GM23338 (cell line): Measurements from ENCODE around the gene TIPIN. TPM values are rescaled to one million over a fixed set of nuclear protein-coding genes. Genes with fewer than 3 reads are reported as not detected.
A peak's percentile ranks its signal among the peaks of the same experiment; 100 is the strongest.

ENCODE experiments used
- ATAC-seq: fragments of 200-7000 bp; cut with Tn5 transposase; 3 replicates; pipeline ENCODE4 v1.9.1; 2020
- DNase-seq: peaks from one replicate; pipeline ENCODE4 v3.0.0-alpha.2; 2015; ENCODE audit warnings: low spot score
- H2AFZ ChIP-seq: fragments of 200-600 bp; sonication (generic); 2 replicates; pipeline ENCODE4 v1.8.0; 2016; ENCODE audit warnings: antibody characterized with exemption, mild to moderate bottlenecking, moderate library complexity
- H3F3A ChIP-seq: fragments of 200-600 bp; sonication (generic); replicated peaks from 2 replicates; pipeline ENCODE4 v1.8.0; 2017; ENCODE audit warnings: antibody characterized with exemption, mixed run types, low read depth
- H3K27ac ChIP-seq: fragments of 200-600 bp; sonication (generic); 2 replicates; pipeline ENCODE4 v1.6.1; 2016; ENCODE audit warnings: low read depth
- H3K27me3 ChIP-seq: fragments of 200-600 bp; sonication (generic); 2 replicates; pipeline ENCODE4 v1.8.0; 2016; ENCODE audit warnings: mild to moderate bottlenecking, mixed run types, moderate library complexity; ENCODE audit not compliant: insufficient read depth
- H3K36me3 ChIP-seq: fragments of 200-600 bp; sonication (generic); 2 replicates; pipeline ENCODE4 v1.8.0; 2016; ENCODE audit warnings: mild to moderate bottlenecking; ENCODE audit not compliant: insufficient read depth
- H3K4me1 ChIP-seq: fragments of 200-600 bp; sonication (generic); 2 replicates; pipeline ENCODE4 v1.8.0; 2016; ENCODE audit warnings: mild to moderate bottlenecking, moderate library complexity; ENCODE audit not compliant: insufficient read depth
- H3K4me2 ChIP-seq: fragments of 200-600 bp; sonication (generic); 2 replicates; pipeline ENCODE4 v1.7.1; 2017; ENCODE audit warnings: mixed run types
- H3K4me3 ChIP-seq: fragments of 200-600 bp; sonication (generic); 2 replicates; pipeline ENCODE4 v1.6.1; 2016; ENCODE audit warnings: mixed run types
- H3K79me2 ChIP-seq: fragments of 200-600 bp; sonication (generic); replicated peaks from 2 replicates; pipeline ENCODE4 v1.8.0; 2017; ENCODE audit warnings: mild to moderate bottlenecking; ENCODE audit not compliant: insufficient read depth
- H3K9me2 ChIP-seq: fragments of 200-600 bp; sonication (generic); 2 replicates; pipeline ENCODE4 v1.8.0; 2017; ENCODE audit not compliant: insufficient read depth
- H4K20me1 ChIP-seq: fragments of 200-600 bp; sonication (generic); replicated peaks from 2 replicates; pipeline ENCODE4 v1.8.0; 2017; ENCODE audit warnings: mild to moderate bottlenecking; ENCODE audit not compliant: insufficient read depth
- H3K27ac Mint-ChIP-seq: 2 replicates; pipeline ENCODE4 v1.8.0; 2020; ENCODE audit warnings: inconsistent platforms, mild to moderate bottlenecking, moderate library complexity, mixed read lengths
- H3K27me3 Mint-ChIP-seq: 3 replicates; pipeline ENCODE4 v1.8.0; 2022; ENCODE audit warnings: low read depth, mild to moderate bottlenecking, moderate library complexity, mixed read lengths, inconsistent platforms; ENCODE audit not compliant: insufficient read depth, poor library complexity
- H3K36me3 Mint-ChIP-seq: 3 replicates; pipeline ENCODE4 v1.8.0; 2021; ENCODE audit warnings: low read depth, mild to moderate bottlenecking, inconsistent platforms, moderate library complexity, mixed read lengths
- H3K4me1 Mint-ChIP-seq: 3 replicates; pipeline ENCODE4 v1.8.0; 2020; ENCODE audit warnings: mild to moderate bottlenecking, inconsistent platforms, mixed read lengths
- H3K4me3 Mint-ChIP-seq: 3 replicates; pipeline ENCODE4 v1.8.0; 2021; ENCODE audit warnings: moderate library complexity, mild to moderate bottlenecking, inconsistent platforms, mixed read lengths
- H3K9me3 Mint-ChIP-seq: 3 replicates; pipeline ENCODE4 v1.8.0; 2020; ENCODE audit warnings: moderate library complexity, mild to moderate bottlenecking, inconsistent platforms, mixed read lengths
- CREB1 ChIP-seq: fragments of 250-450 bp; sonication (Bioruptor Pico); IDR thresholded peaks from 2 replicates; pipeline ENCODE4 v1.5.0; 2020; ENCODE audit warnings: low read depth, mild to moderate bottlenecking, moderate library complexity
- EZH2 ChIP-seq: fragments of 200-600 bp; sonication (generic); IDR thresholded peaks from one replicate; pipeline ENCODE4 v1.8.0; 2017; ENCODE audit warnings: antibody characterized with exemption, mild to moderate bottlenecking, low read depth; ENCODE audit not compliant: unreplicated experiment
- EZH2phosphoT487 ChIP-seq: fragments of 200-600 bp; sonication (generic); IDR thresholded peaks from one replicate; pipeline ENCODE4 v1.8.1; 2018; ENCODE audit warnings: antibody characterized with exemption; ENCODE audit not compliant: unreplicated experiment
- NANOG ChIP-seq: IDR thresholded peaks from 2 replicates; pipeline ENCODE4 v1.6.1; 2016; ENCODE audit warnings: antibody characterized with exemption, borderline replicate concordance
- POLR2AphosphoS5 ChIP-seq: IDR thresholded peaks from 2 replicates; pipeline ENCODE4 v1.6.1; 2016; ENCODE audit warnings: antibody characterized with exemption, low read depth
- STAT1 ChIP-seq: IDR thresholded peaks from one replicate; pipeline ENCODE4 v1.6.1; 2016; ENCODE audit warnings: antibody characterized with exemption; ENCODE audit not compliant: unreplicated experiment
- polyA plus RNA-seq: library from polyadenylated mRNA; unstranded; fragments of >200 nt; fragmentation: Nextera tagmentation; extraction: Ambion mirVana; gene quantifications from 2 replicates; pipeline ENCODE4 v1.2.1, GENCODE V29; 2016
- total RNA-seq: library from RNA; depleted of rRNA; stranded (reverse); fragments of >200 nt; shearing (Covaris generic); gene quantifications from 2 replicates; pipeline ENCODE4 v1.2.3, GENCODE V29; 2014
- TF ChIP-seq, protein P1 (sequence below): IDR thresholded peaks from one replicate; pipeline ENCODE4 v1.6.1; 2018; ENCODE audit warnings: antibody characterized with exemption; ENCODE audit not compliant: unreplicated experiment
- TF ChIP-seq, protein P2 (sequence below): fragments of 250-450 bp; sonication (Bioruptor Pico); IDR thresholded peaks from 2 replicates; pipeline ENCODE4 v1.5.0; 2020; ENCODE audit warnings: mild to moderate bottlenecking, moderate library complexity

TIPIN gene
- total and polyA plus RNA-seq, 2 experiments from 2014 or later, result 25.3 to 39.1 TPM

DNA sequence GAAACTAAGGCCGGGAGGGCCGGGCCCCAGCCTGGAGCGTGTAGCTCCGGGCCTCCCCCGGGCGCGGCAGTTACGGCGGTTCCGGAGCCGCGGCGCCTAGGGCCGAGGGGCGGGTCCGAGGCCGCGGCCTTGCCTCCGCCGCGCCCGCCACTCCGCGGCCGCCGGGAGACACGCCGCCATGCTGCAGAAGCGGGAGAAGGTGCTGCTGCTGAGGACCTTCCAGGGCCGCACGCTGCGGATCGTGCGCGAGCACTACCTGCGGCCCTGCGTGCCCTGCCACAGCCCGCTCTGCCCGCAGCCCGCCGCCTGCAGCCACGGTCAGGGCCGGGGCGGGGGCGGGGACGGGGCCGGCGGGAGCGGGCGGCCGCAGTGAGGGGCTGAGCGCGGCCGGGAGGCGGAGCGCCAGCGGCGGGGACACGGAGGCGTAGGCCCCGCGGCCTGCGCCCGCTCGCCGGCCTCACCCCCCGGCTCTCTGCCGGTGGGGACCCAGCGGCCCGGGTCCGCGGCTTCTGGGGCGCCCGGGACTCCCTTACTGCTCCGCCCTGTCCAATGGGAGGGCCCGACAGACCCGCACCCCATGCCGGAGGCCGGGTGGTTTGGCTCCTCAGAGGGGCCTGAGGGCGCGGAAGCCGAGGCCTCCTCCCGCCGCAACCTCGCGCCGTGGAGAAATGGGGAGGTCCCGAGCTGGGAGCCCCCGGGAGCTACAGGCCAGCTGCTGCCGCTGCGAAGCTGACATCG is 62.9 kb downstream of the TIPIN start, which contains the start of gene DIS3L:
DIS3L (plus strand) TSS at position 150 of the 738 bp plus-strand sequence; CDS start at position 179, 29 bp downstream.
- Histone ChIP-seq H3K27ac (peak within 1 kb of the TSS; percentile 73), H4K20me1 (no peaks in the 10 kb centered on the region), H3K79me2 (peaks cover 9% of the 10 kb centered on the region; the same call in 1 of the 2 replicates), H3K4me2 (peak within 1 kb of the TSS; percentile 97), H2AFZ (peak within 1 kb of the TSS; percentile 97), H3K9me2 (no peaks in the 10 kb centered on the region), H3K4me3 (peak within 1 kb of the TSS; percentile 80), H3K27me3 (no peaks in the 10 kb centered on the region), H3K4me1 (peaks cover 30% of the 10 kb centered on the region), H3K36me3 (no peaks in the 10 kb centered on the region), H3F3A (no peaks in the 10 kb centered on the region; the same call in 1 of the 2 replicates)
- peak; percentile 48 for TF ChIP-seq POLR2AphosphoS5
- no peak for TF ChIP-seq EZH2phosphoT487
- H3K9me3 Mint-ChIP-seq, result no peaks in the 10 kb centered on the region
- H3K4me3 Mint-ChIP-seq, result peak within 1 kb of the TSS; percentile 83
- peak within 1 kb of the TSS; percentile 82; the same call in 1 of the 2 replicates for H3K27ac Mint-ChIP-seq
- peak; percentile 79 for ATAC-seq
- peaks cover 3% of the 10 kb centered on the region; the same call in 2 of the 3 replicates for H3K36me3 Mint-ChIP-seq
- peaks cover 2% of the 10 kb centered on the region for H3K27me3 Mint-ChIP-seq
- peaks cover 37% of the 10 kb centered on the region for H3K4me1 Mint-ChIP-seq
- DNase-seq, result peak; percentile 68

DNA sequence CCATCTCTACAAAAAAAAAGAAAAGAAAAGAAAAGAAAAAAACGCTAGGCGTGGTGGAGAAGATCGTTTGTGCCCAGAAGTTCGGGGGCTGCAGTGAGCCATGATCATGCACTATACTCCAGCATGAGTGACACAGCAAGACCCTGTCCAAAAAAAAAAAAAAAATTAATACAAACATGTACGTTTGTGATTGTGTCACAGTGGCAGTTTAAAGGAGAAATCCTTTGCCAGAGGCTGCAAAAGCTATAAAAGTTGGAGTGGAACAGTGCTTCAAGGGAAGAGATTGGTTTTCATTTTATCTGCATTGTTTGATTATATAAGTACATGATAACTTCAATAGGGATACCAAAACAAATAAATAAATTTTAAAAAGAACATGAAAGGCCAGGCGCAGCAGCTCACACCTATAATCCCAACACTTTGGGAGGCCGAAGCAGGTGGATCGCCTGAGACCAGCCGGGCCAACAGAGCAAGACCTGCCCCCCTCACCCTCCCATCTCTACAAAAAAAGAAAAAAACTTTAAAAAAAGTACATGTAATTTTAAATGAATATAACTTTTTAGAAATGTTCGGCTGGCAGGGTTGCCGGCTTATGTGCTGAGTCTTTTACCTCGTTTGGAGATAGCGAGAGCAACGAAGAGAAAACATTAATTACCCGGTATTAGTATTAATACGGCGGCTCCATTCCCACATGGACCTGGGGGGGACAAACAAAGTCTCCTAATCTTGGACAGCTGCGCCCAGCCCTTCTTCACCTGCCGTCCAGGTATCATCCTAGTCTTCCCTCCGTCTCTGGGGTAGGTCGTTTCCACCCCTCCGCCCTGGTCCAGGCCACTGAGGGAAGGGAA is 63.7 kb downstream of the TIPIN start:
- Histone ChIP-seq H3K27me3 (no peaks in the 10 kb centered on the region), H3K36me3 (no peaks in the 10 kb centered on the region), H2AFZ (peak overlapping the region; percentile 97), H3K9me2 (no peaks in the 10 kb centered on the region), H3K4me1 (peaks cover 29% of the 10 kb centered on the region), H3F3A (no peaks in the 10 kb centered on the region; the same call in 1 of the 2 replicates), H3K79me2 (peaks cover 9% of the 10 kb centered on the region; the same call in 1 of the 2 replicates), H4K20me1 (no peaks in the 10 kb centered on the region), H3K4me2 (peak overlapping the region; percentile 89), H3K4me3 (peak overlapping the region; percentile 80), H3K27ac (no peak overlapping the region)
- Mint-ChIP-seq H3K27me3 (peaks cover 2% of the 10 kb centered on the region), H3K27ac (no peak overlapping the region), H3K36me3 (peaks cover 3% of the 10 kb centered on the region; the same call in 2 of the 3 replicates), H3K9me3 (no peaks in the 10 kb centered on the region), H3K4me3 (peak overlapping the region; percentile 80), H3K4me1 (peaks cover 35% of the 10 kb centered on the region)
- no peak for DNase-seq
- ATAC-seq, result no peak
- TF ChIP-seq, protein P1, sequence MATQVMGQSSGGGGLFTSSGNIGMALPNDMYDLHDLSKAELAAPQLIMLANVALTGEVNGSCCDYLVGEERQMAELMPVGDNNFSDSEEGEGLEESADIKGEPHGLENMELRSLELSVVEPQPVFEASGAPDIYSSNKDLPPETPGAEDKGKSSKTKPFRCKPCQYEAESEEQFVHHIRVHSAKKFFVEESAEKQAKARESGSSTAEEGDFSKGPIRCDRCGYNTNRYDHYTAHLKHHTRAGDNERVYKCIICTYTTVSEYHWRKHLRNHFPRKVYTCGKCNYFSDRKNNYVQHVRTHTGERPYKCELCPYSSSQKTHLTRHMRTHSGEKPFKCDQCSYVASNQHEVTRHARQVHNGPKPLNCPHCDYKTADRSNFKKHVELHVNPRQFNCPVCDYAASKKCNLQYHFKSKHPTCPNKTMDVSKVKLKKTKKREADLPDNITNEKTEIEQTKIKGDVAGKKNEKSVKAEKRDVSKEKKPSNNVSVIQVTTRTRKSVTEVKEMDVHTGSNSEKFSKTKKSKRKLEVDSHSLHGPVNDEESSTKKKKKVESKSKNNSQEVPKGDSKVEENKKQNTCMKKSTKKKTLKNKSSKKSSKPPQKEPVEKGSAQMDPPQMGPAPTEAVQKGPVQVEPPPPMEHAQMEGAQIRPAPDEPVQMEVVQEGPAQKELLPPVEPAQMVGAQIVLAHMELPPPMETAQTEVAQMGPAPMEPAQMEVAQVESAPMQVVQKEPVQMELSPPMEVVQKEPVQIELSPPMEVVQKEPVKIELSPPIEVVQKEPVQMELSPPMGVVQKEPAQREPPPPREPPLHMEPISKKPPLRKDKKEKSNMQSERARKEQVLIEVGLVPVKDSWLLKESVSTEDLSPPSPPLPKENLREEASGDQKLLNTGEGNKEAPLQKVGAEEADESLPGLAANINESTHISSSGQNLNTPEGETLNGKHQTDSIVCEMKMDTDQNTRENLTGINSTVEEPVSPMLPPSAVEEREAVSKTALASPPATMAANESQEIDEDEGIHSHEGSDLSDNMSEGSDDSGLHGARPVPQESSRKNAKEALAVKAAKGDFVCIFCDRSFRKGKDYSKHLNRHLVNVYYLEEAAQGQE, result no peak
- TF ChIP-seq EZH2 (no peak), STAT1 (no peak), CREB1 (no peak), NANOG (no peak), EZH2phosphoT487 (no peak)
- TF ChIP-seq, protein P2, sequence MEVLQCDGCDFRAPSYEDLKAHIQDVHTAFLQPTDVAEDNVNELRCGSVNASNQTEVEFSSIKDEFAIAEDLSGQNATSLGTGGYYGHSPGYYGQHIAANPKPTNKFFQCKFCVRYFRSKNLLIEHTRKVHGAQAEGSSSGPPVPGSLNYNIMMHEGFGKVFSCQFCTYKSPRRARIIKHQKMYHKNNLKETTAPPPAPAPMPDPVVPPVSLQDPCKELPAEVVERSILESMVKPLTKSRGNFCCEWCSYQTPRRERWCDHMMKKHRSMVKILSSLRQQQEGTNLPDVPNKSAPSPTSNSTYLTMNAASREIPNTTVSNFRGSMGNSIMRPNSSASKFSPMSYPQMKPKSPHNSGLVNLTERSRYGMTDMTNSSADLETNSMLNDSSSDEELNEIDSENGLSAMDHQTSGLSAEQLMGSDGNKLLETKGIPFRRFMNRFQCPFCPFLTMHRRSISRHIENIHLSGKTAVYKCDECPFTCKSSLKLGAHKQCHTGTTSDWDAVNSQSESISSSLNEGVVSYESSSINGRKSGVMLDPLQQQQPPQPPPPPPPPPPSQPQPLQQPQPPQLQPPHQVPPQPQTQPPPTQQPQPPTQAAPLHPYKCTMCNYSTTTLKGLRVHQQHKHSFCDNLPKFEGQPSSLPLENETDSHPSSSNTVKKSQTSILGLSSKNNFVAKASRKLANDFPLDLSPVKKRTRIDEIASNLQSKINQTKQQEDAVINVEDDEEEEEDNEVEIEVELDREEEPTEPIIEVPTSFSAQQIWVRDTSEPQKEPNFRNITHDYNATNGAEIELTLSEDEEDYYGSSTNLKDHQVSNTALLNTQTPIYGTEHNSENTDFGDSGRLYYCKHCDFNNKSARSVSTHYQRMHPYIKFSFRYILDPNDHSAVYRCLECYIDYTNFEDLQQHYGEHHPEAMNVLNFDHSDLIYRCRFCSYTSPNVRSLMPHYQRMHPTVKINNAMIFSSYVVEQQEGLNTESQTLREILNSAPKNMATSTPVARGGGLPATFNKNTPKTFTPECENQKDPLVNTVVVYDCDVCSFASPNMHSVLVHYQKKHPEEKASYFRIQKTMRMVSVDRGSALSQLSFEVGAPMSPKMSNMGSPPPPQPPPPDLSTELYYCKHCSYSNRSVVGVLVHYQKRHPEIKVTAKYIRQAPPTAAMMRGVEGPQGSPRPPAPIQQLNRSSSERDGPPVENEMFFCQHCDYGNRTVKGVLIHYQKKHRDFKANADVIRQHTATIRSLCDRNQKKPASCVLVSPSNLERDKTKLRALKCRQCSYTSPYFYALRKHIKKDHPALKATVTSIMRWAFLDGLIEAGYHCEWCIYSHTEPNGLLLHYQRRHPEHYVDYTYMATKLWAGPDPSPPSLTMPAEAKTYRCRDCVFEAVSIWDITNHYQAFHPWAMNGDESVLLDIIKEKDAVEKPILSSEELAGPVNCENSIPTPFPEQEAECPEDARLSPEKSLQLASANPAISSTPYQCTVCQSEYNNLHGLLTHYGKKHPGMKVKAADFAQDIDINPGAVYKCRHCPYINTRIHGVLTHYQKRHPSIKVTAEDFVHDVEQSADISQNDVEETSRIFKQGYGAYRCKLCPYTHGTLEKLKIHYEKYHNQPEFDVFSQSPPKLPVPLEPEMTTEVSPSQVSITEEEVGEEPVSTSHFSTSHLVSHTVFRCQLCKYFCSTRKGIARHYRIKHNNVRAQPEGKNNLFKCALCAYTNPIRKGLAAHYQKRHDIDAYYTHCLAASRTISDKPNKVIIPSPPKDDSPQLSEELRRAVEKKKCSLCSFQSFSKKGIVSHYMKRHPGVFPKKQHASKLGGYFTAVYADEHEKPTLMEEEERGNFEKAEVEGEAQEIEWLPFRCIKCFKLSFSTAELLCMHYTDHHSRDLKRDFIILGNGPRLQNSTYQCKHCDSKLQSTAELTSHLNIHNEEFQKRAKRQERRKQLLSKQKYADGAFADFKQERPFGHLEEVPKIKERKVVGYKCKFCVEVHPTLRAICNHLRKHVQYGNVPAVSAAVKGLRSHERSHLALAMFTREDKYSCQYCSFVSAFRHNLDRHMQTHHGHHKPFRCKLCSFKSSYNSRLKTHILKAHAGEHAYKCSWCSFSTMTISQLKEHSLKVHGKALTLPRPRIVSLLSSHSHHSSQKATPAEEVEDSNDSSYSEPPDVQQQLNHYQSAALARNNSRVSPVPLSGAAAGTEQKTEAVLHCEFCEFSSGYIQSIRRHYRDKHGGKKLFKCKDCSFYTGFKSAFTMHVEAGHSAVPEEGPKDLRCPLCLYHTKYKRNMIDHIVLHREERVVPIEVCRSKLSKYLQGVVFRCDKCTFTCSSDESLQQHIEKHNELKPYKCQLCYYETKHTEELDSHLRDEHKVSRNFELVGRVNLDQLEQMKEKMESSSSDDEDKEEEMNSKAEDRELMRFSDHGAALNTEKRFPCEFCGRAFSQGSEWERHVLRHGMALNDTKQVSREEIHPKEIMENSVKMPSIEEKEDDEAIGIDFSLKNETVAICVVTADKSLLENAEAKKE, result no peak
